ENCODE measurements around the gene RNASEH1.

RNASEH1 gene

GRCh38 chr2:3545788-3546478, 12.2 kb downstream of the RNASEH1 start:
- no peak for DNase-seq

- DNase-seq, result no peak
Observed at GRCh38 chr2:3543023-3543683, 15.0 kb downstream of the RNASEH1 start.

GRCh38 chr2:3542107-3542506, 16.0 kb downstream of the RNASEH1 start:
- no peak for DNase-seq

GRCh38 chr2:3539836-3540235, 18.3 kb downstream of the RNASEH1 start:
- DNase-seq, result peak; percentile 14

- no peak for DNase-seq
Observed at GRCh38 chr2:3536682-3537632, 21.2 kb downstream of the RNASEH1 start.

- no peak for DNase-seq
Observed at GRCh38 chr2:3535794-3536681, 22.1 kb downstream of the RNASEH1 start.

GRCh38 chr2:3535467-3535793, 22.7 kb downstream of the RNASEH1 start:
- no peak for DNase-seq

GRCh38 chr2:3534251-3534814, 23.8 kb downstream of the RNASEH1 start:
- no peak for DNase-seq

GRCh38 chr2:3533836-3534235, 24.3 kb downstream of the RNASEH1 start:
- no peak for DNase-seq

GRCh38 chr2:3532941-3533340, 25.2 kb downstream of the RNASEH1 start:
- DNase-seq, result no peak

GRCh38 chr2:3529316-3530025, 28.7 kb downstream of the RNASEH1 start:
- DNase-seq, result no peak

- DNase-seq, result no peak
Observed at GRCh38 chr2:3527886-3528785, 30.0 kb downstream of the RNASEH1 start.

- DNase-seq, result no peak
Observed at GRCh38 chr2:3526871-3527270, 31.3 kb downstream of the RNASEH1 start.

GRCh38 chr2:3523551-3524041, 34.5 kb downstream of the RNASEH1 start:
- DNase-seq, result no peak

- no peak for DNase-seq
Observed at GRCh38 chr2:3522961-3523421, 35.1 kb downstream of the RNASEH1 start.

- no peak for DNase-seq
Observed at GRCh38 chr2:3520591-3520990, 37.5 kb downstream of the RNASEH1 start.

GRCh38 chr2:3519255-3520205, 38.6 kb downstream of the RNASEH1 start, which contains the start of gene ADI1:
TSS of gene ADI1 (minus strand) at chr2:3519531. CDS start at chr2:3519487, 44 bp downstream.
- peak; percentile 53 for DNase-seq

GRCh38 chr2:3518496-3519254, 39.5 kb downstream of the RNASEH1 start:
- peak; percentile 95 for DNase-seq
